ENCODE data around the gene PRSS1.

The PRSS1 gene

GRCh38 chr7:142795339-142795863 is 46.1 kb downstream of the PRSS1 start:
- DNase-seq, result no peak

- DNase-seq, result no peak
Measured at GRCh38 chr7:142796001-142796500, 46.8 kb downstream of the PRSS1 start.

- no peak for DNase-seq
Measured at GRCh38 chr7:142796501-142797390, 47.5 kb downstream of the PRSS1 start.

GRCh38 chr7:142797391-142798377 is 48.4 kb downstream of the PRSS1 start:
- DNase-seq, result no peak

- no peak for DNase-seq
Measured at GRCh38 chr7:142798451-142799436, 49.5 kb downstream of the PRSS1 start.

GRCh38 chr7:142799437-142799835 is 50.2 kb downstream of the PRSS1 start:
- no peak for DNase-seq

GRCh38 chr7:142800088-142800487 is 50.8 kb downstream of the PRSS1 start:
- DNase-seq, result no peak

GRCh38 chr7:142800699-142801260 is 51.5 kb downstream of the PRSS1 start:
- DNase-seq, result no peak

- DNase-seq, result no peak
Measured at GRCh38 chr7:142801601-142802295, 52.5 kb downstream of the PRSS1 start.

- DNase-seq, result no peak
Measured at GRCh38 chr7:142802301-142802700, 53.0 kb downstream of the PRSS1 start.
